GM19324 (cell line): ENCODE results near the gene OBSL1.

Source experiments
- ATAC-seq: cut with Tn5 transposase; IDR thresholded peaks from one replicate; pipeline ENCODE4 v1.9.1; 2021; ENCODE audit warnings: mild to moderate bottlenecking, moderate library complexity; ENCODE audit not compliant: unreplicated experiment, low FRiP score

Gene OBSL1

DNA sequence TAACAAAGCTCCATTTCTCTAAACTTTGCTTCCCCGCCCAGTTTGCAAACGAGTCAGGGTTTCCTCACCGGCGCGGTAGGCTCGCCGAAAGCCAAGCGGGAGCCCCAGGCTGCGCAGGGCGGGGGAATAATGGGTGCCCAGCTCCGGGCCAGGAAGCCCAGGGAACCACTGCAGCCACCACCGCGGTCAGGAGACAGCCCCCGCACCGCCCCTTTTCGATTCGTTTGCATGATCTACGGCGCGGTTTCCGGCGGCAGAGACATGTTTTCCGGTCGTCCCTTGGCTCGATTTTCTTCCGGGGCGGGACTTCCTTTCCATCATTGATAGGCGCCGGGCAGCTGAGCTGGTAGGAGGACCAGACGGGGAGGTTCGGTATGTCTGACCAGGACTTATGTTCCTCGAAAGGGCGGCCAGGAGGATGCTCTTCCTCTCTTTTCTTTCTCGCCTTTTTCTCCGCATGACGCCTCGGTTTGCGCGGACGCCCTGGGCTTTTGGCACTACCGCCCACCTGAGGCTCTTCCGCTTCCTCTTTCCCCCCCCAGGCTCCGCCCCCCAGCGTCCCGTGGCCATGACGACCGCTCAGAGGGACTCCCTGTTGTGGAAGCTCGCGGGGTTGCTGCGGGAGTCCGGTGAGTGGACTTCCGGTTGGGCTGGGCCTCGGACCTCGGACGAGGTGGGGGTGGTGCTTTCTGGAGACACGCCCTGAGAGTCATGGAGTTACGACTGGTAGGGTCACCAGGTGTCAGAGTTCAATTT lies 26.4 kb upstream of the OBSL1 start, which contains the start of gene STK11IP:
TSS of gene STK11IP (plus strand) at position 306 of the 756 bp plus-strand sequence. CDS start at position 569, 263 bp downstream.
- ATAC-seq = peak; percentile 94

DNA sequence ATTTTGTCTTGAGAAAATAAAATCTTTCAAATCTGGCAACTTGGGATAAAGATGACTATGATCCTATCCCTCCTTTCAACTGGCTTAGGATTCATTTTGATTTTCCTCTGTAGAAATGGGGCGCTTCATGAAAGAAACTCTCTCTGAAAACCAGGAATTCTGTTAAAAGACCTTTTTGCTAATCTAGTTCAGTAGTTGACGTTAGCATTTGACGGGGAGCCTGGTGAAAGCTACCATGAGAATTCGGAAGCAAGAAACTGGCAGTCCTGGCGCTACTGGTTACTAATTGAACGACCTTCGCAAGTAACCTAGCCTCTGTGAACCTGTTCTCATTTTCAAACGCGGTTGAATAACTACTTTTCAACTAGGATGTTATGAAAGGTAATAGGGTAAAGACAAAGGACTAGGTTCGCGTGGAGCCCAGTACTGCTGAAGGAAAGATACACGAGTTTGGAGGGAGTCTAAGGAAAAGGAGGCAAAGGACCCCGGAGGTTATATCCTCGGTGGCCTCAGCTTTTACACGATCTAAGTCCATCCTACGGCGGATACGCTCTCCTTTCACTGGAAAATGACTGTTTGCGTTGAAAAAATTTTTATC lies 25.7 kb upstream of the OBSL1 start:
- ATAC-seq = peak; percentile 0

DNA sequence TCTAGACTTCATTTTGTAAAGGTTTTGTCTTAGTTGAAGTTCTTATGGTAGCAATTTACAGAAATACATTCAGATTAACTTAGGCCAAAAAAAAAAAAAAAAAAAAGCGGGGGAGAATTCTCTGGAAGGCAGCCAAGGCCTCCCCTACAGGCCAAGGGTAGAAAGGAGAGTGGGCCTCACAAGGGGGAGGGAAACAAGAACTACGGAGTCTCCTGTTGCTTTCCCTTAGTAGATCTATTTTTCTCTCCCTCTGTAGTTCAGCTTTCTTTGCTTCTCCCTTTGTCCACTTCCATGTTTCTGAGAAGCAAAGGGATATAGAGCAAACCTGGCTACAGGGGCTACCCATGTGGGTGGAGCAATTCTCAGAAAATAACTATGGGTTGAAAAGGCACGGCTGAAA lies 23.9 kb upstream of the OBSL1 start:
- ATAC-seq = no peak

DNA sequence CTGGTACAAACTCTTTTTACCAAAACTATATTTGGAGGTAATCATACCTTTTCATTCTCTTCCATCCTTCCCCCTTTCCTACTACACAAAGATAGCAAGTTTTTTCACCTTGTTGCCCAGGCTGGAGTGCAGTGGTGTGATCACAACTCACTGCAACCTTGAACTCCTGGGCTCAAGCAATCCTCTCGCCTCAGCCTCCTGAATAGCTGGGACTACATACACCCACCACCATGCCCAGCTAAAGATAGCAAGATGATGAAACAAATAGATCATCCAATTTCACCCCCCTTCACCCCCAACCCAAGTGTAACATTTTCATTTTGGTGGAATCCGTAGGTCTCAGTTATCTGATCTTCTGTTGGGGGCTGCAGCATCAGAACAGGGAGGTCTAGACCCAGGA lies 21.8 kb upstream of the OBSL1 start:
- ATAC-seq = no peak

DNA sequence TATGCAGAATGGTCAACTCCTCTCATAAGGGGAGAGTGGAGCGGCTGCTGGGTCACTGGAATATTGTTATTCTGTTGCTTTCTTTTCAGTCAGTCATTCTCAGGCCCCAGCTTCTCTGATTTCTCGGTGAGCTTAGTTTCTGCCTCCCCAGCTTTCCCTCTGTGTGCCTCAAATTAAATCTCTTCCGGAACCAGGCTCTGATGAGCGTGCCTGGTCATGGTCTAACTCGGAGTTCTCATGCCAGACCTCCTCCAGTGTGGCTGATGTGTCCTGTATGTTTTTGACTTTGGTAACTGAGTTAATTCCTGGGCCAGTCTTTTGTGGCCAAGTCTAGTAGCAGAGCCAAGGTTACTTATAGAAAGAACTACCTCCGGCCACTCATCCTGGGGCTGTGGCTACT lies 21.4 kb upstream of the OBSL1 start:
- no peak for ATAC-seq

DNA sequence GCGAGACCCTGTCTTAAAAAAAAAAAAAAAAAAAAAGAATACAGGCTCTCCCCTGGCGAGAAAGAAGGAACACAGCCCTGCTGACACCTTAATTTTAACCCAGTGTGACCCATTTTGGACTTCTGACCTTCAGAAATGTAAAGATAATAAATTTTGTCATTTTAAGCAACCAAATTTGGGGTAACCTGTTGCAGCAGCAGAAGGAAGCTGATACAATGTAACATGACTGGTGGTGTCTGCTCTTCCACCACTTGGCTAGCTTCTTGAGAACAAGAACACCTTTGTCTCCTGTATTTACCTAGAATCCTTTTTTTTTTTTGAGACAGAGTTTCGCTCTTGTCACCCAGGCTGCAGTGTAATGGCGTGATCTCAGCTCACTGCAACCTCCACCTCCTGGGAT lies 19.8 kb upstream of the OBSL1 start:
- ATAC-seq = no peak

DNA sequence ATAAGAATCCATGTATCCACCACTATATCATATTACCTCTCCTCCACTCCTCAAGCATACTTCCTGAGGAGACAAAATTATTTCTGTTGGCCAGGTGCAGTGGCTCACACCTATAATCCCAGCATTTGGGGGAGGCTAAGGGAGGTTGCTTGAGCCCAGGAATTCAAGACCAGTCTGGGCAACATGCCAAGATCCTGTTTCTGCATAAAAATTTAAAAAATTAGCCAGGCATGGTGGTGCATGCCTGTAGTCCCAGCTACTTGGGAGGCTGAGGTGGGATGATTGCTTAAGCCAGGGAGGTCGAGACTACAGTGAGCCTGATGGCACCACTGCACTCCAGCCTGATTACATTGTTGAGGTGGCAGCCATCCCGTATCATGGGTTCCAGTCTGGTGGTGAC lies 10.0 kb upstream of the OBSL1 start:
- no peak for ATAC-seq

DNA sequence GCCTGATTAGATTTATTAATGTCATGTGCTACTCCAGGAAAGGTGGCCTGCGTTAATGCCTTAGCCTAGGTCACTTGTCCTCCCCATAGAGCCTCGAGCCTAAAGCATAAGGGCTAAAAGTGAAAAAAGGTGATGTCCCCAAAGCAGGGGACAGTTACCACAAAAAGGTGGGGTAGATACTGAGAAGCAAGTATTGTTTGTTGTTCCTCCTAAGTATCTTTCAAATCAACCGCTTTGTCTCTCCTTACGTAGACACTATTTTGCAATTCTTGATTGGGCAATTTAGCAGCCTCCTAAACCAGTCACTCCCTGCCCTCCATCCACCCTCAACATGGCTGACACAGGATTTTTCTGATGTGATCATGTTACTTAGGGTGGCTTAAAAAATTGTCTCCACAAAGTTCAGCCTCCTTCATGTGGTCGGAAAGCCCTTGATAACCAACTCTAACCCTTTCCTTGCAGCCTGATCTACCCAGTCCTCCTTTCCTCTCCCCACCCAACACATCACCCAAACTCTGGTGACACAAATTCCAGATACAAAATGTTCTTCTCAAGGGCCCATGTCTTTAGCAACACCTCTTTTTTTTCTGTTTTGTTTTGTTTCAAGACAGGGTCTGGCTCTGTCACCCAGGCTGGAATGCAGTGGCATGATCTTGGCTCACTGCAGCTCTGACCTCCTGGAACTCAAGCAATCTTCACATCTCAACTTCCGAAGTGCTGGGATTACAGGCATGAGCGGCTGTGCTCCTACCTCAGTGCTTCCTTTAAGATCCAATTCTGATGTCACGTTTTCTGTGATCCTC lies 7.7 kb upstream of the OBSL1 start:
- ATAC-seq = no peak

DNA sequence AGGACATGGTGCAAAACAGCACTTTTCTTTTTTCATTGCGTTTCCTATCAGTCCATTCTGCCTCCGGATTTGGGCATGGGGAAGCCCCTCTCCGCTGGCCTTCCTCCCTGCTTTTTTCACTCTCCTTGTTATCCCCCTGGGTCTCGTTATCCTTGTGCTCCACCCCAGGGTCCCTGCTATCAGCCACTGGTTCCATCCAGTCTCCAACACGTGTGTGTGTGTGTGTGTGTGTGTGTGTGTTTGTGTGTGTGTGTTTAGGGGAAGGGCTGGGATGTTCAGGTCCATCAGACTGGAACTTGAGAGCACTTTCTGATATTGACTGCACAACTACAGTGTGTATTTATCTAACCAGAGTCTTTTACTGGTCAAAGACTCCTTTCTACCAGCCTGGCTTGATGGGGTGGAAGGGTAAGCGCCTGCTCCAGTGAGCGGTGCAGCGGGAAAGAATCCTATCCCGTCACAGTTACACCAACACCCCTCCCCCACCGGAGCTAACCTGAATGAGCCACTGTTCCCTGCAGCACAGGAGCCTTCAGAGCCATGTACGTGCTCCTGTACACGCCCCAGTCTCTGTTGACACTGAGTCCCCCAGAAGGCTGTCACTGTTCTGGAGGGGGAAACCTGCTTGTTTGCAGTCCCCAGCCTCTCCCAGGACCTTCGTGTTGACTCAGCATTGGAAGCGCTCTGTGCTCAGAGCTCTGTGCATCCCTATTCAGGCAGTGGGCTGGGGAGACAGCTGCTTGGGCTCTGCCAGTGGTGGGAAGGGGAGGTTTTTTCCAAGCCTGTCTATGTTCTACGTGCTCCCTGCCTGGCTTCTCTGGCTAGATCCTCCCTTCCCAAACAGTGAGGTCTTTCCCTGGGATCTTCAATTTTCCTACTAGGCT lies 5.4 kb upstream of the OBSL1 start:
- no peak for ATAC-seq

DNA sequence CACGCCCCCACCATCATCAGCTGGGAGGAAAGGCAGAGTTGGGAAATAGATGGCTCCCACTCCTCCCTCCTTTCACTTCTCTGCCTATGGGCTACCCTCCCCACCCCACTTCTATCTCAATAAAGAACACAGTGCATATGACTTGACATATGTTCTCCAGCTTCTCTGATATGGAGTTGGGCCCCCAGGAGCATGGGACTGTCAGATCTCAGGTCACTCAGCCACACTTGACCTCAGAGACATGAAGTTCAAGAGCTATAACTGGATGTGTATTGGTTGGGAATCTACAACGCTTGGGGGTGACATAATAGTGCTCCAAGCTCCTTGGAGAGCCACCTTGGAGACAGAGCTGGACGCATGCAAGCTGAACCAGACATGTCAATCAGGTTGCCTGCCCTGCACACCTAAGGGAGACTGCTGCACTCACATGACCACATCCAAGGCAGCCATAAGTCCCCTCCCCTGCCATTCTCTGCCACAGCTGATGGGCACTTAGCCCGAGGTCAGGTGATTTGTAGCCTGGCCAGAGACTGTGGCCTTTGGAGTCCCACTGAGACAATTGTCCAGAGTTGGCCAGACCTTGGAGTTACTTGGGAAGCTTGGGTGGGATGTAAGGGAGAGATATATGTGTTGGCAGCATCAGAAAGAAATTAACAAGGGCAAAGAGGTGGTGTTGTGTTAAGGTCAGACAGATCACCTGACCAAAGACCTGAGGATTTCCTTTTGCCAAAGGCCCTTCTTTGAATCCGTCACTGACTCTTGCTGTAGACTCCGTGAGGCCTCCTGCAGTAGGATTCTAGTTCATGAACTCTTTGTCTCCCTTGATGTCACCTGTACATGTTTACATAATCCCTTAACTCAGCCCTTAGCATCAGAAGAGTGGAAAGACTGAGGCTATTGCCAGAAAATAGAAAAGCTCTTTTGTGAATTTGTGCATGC lies 4.5 kb upstream of the OBSL1 start:
- no peak for ATAC-seq

DNA sequence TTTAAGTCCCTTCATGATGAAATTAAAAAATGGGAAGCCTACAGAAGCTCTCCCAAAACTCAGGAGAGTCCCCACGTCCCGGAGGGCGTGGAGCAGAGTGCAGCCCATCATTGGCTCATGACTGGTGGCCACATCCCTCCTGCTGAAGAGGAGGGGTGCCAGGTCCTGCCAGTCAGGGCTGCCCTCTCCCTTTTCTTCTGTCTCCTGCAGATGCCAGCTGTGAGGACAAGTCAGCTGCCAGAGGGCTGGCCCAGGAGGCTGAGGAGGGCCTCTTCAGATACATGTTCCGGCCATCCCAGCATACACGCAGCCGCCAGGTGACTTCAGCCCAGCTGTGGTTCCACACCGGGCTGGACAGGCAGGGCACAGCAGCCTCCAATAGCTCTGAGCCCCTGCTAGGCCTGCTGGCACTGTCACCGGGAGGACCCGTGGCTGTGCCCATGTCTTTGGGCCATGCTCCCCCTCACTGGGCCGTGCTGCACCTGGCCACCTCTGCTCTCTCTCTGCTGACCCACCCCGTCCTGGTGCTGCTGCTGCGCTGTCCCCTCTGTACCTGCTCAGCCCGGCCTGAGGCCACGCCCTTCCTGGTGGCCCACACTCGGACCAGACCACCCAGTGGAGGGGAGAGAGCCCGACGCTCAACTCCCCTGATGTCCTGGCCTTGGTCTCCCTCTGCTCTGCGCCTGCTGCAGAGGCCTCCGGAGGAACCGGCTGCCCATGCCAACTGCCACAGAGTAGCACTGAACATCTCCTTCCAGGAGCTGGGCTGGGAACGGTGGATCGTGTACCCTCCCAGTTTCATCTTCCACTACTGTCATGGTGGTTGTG lies 3.4 kb upstream of the OBSL1 start:
- no peak for ATAC-seq

DNA sequence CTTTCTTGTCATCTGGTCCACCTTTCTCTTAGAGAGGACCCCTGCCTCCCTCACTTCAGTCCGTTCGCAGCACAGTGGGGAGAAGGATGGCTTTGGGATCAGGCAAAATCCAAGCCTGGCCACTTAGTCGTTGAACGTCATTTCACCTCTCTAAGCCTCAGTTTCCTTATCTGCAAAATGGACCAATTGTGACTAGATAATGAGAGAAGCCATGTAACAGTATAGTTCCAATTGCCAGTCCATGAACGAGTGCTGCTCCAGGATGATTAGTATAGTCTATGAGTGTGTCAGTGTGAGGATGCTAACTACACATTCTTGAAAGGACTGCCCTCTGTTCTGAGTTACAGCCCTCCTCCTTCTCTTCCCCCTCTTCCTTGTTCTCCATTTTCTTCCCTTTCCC lies 1.8 kb upstream of the OBSL1 start:
- no peak for ATAC-seq

DNA sequence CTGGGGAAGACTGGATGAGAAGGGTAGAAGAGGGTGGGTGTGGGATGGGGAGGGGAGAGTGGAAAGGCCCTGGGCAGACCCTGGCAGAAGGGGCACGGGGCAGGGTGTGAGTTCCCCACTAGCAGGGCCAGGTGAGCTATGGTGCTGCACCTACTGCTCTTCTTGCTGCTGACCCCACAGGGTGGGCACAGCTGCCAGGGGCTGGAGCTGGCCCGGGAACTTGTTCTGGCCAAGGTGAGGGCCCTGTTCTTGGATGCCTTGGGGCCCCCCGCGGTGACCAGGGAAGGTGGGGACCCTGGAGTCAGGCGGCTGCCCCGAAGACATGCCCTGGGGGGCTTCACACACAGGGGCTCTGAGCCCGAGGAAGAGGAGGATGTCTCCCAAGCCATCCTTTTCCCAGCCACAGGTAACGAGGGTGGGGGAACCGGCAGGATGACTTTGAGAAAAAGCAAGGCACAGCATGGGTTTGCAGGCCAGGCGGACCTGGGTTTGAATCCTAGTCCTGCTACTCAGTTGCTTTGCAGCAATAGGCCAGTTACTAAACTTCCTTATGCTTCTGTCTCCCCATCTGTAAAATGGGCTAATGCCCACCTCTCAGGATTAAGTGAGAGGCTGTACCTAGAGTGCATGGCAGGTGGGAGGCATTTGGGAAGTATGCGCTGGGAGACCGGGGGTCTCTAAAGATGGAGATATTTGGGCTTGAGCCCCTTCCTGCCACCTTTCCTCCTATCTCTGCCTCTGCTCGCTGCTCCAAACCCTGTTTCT lies 1.1 kb upstream of the OBSL1 start, which contains the start of gene INHA:
TSS of gene INHA (plus strand) at position 74 of the 765 bp plus-strand sequence. CDS start at position 139, 65 bp downstream.
- ATAC-seq = no peak

DNA sequence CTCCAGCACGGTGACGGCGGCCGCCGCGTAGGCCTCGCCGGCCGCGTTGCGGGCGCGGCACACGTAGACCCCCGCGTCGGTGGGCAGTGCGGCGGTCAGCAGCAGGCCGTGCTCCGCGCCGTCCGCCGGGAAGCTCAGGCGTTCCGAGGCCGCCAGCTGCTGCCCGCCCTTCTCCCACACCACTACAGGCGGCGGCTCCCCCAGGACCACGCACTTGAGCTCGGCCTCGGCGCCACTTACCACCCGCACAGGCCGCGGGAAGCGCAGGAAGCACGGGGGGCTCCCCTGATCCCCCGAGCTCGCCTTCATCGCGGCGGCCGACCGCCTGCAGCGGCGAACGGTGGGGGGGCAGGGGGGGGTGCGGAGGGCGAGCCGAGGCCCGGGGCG lies 422 bp downstream of the OBSL1 start:
- no peak for ATAC-seq

DNA sequence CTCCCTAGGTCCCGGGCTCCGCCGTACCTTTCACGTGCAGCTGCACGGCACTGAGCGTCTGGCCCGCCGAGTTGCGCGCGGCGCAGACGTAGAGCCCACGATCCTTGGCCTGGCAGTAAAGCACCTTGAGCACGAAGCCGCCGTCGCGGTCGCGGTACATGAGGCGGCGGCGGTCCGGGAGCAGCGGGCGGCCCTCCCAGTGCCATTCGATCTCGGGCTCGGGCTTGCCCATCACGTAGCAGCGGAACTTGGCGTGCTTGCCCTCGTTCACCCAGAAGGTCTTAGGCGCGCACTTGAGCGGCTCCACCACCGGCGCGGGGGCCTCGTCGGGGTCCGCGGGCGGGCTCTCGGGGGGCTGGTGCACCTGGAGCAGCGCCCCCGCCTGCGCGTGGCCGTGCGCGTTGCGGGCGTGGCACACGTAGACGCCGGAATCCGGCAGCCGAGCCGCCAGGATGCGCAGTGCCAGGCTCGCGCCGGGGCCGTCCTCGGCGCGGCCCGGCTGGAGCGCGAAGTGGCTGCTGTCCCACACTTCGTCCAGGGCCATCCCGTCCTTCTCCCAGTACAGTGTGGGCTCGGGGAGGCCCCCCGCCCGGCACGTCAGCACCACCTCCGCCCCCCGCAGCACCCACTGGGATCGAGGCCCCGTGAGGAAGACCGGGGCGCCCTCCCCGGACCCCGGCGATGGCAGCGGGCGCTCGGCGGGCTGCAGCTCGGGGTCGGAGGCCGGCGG lies 980 bp downstream of the OBSL1 start:
- no peak for ATAC-seq

DNA sequence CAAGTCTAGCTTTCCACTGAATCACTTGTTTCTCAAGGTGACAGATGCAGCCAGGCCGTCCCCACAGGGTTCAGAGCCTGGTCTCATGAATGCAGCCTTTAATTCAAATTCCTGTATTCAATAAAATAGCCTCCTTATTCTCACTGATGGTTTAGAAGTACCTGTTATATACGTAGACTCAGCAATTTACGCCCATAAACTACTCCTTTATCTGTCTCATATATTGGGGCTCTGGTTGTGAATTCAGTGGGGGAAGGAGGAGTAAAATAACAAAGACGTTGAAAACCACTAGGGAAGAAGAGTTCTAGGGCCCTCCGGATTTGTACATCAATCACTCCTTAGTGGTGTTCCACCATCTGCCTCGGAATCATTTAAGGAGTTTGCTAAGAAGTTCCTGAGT lies 1.7 kb downstream of the OBSL1 start:
- no peak for ATAC-seq

DNA sequence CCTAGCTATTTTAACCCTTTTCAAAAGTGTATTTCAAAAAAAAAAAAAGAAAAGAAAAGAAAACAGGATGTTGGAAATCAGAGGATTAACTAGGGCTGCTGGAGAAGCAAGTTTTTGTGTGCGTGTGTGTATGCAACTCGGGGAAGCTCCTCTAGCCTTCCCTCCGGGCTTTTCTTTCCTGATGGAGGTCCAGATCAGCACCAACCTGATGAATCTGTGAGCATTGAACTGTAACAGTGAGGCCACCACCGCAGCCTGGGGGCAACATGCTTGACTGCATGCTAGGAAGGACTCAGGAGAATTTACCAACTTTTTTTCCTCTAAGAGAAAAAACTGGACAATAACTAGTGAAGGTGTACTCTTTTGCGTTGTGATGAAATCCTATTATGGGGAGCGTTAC lies 2.3 kb downstream of the OBSL1 start:
- no peak for ATAC-seq
